GM21423 (cell line): ENCODE data around the gene AKAP1.
"Not testable (repeated sequence)": the region's sequence is repeated elsewhere in the genome, so short reads cannot be mapped to it uniquely, and the experiment has no call there.

Source experiments
- ATAC-seq: cut with Tn5 transposase; IDR thresholded peaks from one replicate; pipeline ENCODE4 v1.9.1; 2021; ENCODE audit warnings: mild to moderate bottlenecking, moderate library complexity; ENCODE audit not compliant: unreplicated experiment

AKAP1 gene

DNA sequence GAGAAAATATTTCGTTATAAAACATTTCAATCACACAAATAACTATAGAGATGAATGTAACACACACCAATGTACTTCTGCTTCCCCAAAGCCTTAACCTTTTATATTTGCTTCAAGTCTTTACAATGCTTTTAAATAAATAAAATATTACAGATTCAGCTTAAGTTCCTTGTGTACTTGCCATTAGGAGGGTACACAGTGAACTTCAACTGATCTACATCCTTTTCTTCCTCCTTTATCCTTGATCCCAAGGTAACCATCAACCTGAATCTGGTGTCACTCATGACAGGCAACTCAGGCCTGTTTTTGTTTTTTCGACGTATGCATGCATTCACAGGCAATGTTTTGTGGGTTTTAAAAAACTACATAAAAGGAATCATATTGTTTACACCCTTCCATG lies 9.3 kb upstream of the AKAP1 start:
- no peak for ATAC-seq

DNA sequence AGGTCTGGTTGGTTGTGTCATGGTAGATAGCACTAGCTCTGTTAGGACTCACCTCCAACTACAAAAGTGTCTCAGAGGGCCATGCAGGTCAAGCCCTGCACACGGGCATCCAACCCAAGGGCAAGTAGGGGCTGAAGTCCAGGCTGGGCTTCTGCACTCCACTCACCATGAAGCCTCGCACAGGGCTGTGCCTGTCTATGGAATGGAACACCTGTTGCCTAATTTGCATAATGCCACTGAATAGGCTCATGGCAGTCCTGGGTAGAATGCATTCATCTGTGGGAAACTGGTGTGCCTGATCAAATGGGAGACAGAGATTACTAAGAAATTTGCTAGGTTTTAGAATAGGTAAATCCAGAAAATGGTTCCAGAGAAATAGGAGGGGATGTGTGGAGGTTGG lies 8.0 kb upstream of the AKAP1 start:
- no peak for ATAC-seq

DNA sequence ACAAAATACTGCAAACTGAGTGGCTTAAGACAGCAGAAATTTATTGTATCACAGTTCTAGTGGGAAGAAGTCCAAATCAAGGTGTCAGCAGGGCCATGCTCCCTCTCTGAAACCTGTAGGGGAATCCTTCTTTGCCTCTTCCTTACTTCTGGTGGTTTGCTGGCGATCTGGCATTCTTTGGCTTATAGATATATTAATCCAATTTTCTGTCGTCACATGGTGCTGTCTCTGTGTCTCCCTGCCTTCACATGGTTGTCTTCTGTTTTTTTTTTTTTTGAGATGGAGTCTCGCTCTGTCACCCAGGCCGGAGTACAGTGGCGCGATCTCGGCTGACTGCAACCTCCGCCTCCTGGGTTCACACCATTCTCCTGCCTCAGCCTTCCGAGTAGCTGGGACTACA lies 6.8 kb upstream of the AKAP1 start:
- ATAC-seq = no peak

DNA sequence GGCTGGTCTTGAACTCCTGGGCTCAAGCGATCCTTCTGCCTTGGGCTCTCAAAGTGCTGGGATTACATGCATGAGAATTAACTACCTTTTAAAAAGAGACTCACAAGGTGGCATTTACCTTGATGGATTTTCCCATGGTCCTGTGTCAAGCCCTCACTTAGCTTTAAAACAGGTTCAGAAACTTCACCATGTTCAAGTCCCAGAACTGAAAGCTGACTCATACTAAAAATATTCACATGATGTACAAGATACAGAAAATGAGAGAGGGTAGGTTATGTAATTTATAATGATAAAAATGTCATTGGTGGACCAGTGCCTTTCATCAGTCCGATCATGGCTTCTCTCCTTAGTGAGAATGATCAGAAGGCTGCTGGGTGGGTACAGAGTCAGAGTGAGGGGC lies 4.3 kb upstream of the AKAP1 start:
- ATAC-seq = no peak

DNA sequence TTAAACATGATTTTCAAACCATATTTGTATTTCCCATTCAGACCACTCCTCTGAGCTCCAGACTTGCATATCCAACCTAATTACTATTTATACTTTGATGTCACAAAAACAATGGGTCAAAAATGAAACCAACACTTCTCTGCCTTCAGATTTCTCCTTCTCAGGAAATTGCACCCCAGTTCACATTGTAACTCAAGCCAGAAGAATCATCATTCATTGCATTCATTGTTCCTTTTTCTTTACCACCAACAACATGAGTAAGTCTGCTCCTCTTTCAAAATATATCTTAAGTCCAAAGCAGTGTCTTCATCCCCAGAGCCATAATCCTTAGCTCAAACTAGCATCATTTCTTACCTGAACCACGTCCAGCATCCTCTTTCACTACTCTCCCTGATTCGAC lies 2.6 kb upstream of the AKAP1 start:
- ATAC-seq = no peak

DNA sequence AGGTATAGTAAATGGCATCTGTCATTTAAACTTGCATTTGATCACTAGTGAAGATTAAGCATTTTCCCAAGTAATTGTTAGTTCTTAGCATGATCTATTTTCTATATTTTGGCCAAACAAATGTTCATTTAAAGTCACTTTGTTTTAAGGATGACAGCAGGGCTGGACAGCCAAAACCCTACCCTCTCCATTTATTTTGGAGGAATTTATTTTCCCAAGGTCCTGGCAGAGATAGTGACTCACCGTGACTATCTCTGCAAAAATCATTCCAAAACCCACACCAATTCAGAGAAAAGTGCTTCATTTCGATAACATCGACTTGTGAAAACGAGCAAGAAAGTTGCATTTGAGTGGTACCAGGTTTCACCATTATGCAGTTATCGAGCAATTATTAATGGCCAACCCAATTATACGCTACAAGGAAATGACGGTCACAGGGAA lies 665 bp upstream of the AKAP1 start:
- no peak for ATAC-seq

DNA sequence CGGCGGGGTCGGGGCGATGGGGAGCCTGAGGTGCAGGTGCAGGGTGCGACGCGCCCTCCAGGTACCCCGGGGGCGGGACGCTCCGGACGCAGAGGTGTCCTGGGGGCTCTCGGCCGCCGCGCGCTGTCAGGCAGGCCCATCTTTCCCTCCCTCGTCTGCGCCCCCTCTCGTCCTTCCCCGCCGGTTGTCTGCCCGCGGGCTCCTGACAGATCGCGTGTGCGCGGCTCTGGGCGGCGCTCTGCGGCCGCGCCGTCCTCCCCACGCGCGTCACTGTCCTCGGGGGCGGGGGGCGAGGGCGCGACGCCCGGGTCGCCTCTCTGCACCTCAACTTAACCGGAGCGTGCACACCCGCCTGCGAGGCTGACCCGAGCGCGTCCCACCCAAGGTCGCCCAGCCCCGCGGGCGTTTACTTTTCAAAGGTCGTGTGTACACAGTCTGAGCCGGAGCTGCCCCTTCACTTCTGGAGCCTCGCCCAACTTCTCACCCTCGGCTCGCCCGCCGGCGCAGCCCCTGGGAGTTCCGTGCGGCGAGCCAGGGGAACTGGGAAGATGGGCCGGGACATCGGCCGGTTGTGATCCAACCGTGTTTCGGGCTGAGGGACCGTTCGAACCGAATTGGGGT lies 512 bp downstream of the AKAP1 start:
- peak; percentile 29 for ATAC-seq

DNA sequence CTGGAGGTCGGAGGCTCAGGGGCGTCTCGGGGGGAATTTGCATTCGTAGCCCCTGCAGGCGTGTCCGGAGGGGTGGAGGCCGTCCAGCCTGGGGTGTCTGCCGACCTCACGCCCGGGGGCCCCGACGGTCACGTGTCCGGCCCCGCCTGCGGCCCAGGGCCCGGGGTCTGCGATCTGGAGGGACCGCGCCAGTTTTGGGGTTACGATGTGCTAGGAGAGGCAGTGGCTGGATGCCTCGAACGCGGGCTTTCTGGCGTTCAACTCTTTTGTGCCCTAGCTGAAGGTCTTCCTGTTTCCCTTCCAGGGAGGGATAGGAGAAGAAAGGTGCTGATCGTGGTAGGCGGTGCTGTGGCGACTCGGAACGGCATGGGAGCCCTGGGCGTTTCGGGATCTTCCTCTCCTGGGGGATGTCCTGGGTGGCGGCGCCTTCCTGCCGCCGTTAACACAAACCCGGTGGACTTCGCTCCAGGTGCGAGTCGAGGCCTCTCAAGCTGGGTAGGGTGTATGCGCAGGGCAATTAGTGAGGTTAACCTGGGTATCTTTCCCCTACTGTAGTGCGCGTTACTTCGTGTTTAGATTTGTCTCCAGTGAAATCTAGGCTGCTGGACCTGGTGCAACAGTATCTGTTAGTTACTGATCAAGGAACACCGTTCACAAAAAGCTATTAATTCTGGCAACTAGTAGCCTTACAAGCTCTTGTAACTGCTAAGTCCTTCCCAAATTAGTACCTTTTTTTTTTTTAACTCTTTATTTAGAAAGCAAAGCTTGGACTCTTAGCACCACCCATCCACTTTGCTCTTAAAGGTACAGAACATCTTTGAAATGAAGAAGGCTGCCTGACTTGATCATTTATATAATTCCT lies 1.3 kb downstream of the AKAP1 start:
- peak; percentile 4 for ATAC-seq

DNA sequence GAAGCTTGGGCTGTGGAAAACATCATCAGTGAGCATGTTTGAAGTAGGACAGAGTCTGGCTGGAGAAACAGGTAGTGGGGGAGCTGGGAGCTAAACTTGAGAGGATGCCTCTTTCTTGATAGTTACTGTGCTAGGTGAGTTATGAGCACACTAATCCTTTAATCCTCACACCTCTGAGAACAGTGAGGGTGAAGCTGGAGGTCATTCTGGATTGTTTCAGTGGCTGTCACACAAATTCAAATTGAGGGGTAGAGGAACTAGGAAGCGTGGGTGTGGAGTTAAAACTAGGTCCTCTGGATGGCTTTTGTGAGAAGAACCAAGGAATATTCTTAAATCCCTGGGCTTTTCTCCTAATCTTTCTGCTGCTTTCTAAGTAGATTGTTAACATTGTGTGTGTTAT lies 3.3 kb downstream of the AKAP1 start:
- ATAC-seq = no peak

DNA sequence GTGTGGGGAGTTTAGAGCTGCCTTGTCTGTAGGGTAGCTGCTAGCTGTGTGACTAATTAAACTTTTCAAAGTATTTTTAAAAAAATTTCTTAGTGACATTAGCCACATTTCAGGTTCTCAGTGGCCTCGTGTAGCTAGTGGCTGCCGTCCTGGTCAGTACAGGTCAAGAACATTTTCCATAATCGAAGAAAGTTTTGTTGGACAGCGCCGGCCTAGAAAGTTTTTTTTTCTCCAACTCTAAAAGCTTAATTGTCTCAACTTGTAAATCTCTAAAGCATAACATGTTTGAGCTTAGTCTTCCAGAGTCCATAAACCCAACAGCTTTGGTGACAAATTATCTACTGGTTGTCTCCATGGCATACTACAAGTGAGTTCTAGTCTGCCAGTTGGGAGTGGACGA lies 4.3 kb downstream of the AKAP1 start:
- ATAC-seq = no peak

DNA sequence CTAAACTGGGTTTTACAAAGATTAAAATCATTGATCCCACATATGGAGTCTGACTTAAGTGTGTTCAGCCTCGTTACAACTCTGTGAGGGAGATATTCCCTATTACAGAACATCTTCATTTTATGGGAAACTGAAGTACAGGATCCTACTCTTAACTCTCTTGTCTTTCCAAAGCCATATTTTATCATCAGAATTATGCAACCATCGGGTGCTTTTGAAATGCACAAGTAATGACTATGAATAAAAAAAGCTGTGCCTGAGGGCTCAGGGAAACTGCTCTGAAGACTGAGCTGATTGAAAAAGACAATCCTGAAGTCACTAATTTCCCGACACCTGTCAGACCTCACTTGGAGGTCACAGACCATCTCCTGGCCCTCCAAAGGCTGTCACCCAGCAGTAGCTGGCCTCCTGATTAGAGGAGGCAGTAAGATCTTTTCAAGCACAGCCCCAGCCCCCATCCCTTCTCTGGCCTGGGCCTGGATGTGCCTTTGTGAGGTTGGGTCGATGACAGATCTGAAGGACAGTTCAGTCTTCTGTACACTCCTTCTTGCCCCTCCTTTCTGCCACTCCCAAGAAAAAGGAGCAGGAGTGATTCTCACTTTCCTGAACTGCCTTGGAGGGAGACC lies 5.6 kb downstream of the AKAP1 start:
- ATAC-seq = no peak

DNA sequence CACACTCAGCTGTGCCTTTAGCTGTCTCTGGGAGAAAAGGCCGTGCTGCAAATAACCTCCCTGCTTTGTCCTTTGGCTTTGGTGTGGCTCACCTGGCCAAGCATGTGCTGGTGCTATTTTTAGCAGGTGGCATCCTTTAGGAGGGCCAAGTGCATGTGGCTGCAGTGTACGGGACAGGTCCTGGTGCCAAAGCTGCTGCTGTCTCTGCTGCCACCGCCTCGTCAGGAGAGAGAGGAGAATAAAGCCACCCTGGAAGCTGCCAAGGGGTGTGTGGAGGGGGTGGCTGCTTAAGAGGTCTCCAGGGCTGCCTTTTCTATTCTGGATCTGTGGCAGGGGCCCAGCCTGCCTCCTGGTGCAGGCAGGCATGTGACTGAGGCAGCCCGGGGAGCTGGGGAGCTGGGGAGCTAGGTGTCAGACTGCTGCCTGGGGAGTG lies 6.2 kb downstream of the AKAP1 start:
- ATAC-seq = no peak

DNA sequence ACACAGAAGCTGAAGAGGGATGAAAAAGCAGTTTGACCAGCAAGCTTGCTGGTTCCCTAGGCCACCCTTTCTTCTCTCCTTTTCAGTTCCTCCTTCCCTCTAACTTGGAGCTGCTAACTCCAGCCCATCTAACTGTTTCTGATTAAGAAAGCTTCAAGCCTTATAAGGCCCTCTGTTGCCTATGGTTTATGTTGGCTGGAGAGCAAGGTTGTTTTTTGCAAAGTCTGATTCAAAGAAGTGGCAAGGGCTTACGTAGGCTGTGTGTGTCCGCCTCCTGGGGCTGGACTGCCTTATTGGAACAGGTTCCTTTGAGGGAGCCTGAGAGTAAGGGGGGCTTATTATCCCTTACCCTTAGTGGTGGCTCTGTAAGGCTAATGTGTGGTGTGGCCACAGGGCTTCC lies 7.1 kb downstream of the AKAP1 start:
- ATAC-seq = no peak

DNA sequence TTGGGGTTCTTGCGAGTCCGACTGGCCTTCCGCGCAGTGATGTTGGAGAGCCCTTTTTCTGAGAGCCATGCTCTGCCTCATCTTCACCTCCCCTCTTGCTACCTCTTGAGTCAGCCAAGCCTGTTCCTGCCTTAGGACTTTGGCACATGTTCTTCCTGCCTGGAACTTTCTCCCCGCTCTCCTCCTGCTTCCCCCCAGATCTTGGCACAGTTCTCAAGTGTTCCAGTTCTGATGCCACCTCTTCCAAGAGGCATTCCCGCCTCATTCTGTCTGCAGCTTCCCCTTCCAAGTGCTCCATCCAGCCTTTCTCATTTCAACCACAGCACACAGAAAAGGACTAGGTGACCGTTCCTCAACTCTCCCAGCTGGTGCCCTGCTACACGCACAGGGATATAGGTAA lies 7.7 kb downstream of the AKAP1 start:
- no peak for ATAC-seq

DNA sequence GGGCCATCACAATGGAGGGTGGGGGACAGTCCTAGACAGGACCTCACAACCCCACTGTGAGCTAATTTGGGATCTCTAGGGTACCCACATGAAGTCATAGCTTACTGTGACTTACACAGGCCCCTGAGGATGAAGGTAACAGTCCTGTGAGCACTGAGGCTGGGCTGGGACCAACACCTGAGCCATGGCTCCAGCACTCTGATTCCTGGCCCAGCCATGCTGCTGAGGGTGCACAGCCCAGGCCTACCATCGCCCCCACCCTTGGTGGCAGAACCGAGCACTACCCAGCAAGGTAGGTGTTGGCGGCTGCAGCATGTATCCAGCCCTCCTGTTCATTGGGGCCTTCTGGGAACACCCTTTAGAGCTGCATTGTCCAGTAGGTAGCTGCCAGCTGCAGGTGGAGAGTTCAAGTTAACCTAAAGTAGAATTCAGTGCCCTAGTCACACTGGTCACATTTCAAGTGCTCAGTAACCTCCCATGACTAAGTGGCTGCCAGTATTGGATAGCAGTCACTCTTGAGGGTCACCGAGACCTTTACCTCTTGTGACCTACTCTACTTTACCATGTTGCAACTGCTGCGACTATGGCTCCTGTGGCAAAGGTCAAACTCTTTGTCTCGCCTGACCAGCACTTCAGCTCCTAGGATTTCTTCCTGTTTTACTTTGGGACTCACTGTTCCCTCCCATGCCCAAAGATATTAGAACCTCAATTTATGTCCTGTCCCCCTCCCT lies 11.6 kb downstream of the AKAP1 start:
- ATAC-seq = no peak

DNA sequence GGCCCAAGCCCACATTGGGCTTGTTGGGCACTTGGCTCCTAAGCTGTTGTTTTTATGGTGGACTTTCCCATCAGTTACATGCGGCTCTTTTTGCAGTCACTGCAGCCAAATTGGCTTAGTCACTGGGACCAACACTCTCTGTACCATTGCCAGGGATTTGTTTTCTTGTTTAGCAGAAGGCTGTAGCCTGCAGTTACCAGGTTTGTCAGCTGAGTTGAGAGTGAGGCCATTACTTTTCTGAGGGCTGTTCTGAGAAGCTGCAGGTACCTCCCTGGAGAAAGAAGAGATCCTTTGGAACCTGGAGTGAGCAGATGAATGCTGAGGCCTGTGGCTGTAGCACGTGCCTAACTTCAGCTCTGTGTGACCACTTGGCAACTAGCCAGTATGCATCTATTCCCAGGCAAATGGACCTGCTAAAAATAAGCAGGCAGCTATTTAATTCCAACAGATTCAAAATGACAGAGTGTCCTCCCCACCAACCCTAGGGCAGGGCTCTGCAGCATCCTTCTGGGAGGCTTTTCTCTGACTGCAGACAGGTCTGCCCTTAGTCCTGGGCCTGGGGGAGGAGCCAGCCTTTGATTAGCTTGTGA lies 12.9 kb downstream of the AKAP1 start:
- no peak for ATAC-seq

DNA sequence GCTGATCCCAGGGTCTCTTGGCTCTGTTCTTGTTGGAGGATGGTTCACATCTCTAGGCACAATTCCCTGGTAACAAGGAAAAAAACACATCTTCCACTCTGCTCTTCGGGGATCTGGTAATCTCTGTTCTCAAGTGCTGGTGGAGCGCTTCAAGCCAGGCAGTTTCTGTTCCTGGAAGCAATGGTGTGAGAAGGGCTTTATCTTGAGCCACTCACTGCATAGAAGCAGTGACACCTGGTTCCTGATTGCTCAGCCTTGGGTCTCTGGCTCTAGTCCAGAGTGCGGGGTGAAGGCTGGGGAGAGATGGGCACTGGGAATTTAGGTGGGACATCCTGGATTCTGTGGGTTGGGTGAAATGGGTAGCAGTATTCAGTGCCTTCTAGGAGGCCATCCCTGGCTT lies 14.1 kb downstream of the AKAP1 start:
- ATAC-seq = peak; percentile 70

DNA sequence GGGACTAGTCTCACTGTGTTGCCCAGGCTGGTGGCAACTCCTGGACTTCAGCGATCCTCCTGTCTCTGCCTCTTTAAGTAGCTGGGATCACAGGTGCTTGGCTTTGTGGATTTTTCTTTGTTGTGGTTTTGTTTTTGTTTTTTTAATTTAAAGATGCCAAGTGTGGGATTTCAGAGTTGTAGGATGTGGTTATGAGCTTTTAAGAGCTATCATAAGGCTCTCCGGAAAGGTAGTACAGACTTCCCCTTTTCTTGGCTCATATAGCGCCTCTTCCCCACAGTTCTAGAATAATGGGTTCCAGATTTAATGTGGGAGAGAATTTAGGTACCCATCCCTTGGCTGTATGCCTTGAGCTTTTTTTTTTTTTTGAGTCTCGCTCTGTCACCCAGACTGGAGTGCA lies 17.1 kb downstream of the AKAP1 start:
- ATAC-seq = no peak

DNA sequence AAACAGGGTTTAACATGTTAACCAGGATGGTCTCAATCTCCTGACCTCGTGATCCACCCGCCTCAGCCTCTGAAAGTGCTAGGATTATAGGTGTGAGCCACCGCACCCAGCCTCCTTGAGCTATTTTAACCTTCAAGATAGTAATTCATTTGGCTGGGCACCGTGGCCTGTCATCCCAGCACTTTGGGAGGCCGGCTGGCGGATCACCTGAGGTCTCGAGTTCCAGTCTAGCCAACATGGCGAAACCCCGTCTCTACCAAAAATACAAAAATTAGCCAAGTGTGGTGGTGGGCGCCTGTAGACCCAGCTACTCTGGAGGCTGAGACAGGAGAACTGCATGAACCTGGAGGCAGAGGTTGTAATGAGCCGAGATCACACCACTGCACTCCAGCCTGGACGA lies 17.6 kb downstream of the AKAP1 start:
- not testable (repeated sequence) for ATAC-seq

DNA sequence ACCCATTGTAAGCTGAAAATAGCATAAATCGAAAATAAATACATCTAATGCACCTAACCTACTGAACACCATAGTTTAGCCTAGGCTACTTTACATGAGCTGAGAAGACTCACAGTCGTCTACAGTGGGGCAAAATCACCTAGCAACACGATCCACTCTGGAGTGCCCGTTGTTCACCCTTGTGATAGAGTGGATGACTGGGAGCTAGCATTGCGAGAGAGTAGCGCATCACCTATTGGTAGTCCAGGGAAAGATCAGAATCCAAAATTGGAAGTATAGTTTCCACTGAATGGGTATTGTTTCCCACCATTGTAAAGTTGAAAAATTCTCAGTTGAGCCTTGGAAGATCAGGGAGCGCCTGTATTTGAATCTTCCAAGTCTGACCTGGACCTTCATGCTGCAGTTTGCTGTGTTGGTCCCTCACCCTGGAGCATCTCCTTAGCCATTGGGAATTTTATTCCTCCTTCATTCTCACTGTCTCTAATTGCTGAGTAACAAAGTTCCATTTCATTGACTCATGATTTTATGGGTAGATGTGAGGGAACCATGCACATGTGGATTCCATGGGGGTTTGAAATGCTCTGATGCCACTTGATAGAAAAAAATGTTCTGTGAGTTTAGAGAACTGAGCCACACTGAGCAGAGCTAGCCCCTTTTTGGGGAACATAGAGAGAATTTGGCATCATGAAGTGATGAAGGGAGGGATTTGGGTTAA lies 19.6 kb downstream of the AKAP1 start:
- no peak for ATAC-seq
